Measurements from ENCODE around the gene CAPN7. TPM values are rescaled to one million over a fixed set of nuclear protein-coding genes. Genes with fewer than 3 reads are reported as not detected.

The CAPN7 gene
- total RNA-seq, 1 donor from 2014 or later, result 49.5 TPM

DNA sequence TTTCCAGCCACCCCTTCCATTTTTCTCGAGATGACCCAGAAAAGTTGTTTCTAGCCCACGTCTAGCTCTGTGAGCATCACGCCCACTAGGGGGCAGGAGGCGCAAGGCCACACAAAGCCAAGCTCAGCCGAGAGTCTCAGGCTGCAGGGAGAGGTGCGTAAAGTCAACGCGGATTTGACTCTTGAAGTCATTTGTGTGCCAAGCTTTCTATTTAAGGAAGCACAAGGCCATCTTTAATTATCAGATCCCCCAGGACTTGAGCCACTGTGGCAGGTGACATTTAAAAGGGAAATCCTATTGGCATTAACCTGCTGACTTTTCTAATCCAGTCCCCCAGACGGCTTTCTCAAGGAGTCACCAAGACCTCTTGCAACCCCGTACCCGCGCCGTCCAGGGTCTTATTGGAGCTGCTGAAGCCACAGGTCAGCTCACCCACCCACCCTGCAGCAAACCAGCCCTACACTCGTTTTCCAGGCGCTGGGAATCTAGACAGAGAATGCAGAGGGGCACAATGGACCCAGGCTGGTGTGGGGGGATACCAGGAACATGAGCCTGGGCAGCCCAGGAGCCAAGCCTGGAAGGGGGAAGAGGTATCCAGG, 62.1 kb downstream of the CAPN7 start:
- no peak overlapping the region for H3K4me3 Mint-ChIP-seq (ENCODE audit: unreplicated experiment)
- peaks cover 15% of the 10 kb centered on the region for H3K4me1 Mint-ChIP-seq (ENCODE audit: unreplicated experiment)
- no peaks in the 10 kb centered on the region for H3K9me3 Mint-ChIP-seq (ENCODE audit: unreplicated experiment)
- H3K36me3 Mint-ChIP-seq (ENCODE audit: unreplicated experiment), result no peaks in the 10 kb centered on the region
- DNase-seq (ENCODE audit: extremely low spot score, unreplicated experiment), result peak; percentile 91
- TF ChIP-seq, protein P1, sequence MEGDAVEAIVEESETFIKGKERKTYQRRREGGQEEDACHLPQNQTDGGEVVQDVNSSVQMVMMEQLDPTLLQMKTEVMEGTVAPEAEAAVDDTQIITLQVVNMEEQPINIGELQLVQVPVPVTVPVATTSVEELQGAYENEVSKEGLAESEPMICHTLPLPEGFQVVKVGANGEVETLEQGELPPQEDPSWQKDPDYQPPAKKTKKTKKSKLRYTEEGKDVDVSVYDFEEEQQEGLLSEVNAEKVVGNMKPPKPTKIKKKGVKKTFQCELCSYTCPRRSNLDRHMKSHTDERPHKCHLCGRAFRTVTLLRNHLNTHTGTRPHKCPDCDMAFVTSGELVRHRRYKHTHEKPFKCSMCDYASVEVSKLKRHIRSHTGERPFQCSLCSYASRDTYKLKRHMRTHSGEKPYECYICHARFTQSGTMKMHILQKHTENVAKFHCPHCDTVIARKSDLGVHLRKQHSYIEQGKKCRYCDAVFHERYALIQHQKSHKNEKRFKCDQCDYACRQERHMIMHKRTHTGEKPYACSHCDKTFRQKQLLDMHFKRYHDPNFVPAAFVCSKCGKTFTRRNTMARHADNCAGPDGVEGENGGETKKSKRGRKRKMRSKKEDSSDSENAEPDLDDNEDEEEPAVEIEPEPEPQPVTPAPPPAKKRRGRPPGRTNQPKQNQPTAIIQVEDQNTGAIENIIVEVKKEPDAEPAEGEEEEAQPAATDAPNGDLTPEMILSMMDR (IDR thresholded peaks at IDR 0.05), result peak; percentile 97
- no peaks in the 10 kb centered on the region for H3K27me3 Mint-ChIP-seq (ENCODE audit: unreplicated experiment)
- H3K27ac Mint-ChIP-seq (ENCODE audit: unreplicated experiment), result peak overlapping the region; percentile 87

DNA sequence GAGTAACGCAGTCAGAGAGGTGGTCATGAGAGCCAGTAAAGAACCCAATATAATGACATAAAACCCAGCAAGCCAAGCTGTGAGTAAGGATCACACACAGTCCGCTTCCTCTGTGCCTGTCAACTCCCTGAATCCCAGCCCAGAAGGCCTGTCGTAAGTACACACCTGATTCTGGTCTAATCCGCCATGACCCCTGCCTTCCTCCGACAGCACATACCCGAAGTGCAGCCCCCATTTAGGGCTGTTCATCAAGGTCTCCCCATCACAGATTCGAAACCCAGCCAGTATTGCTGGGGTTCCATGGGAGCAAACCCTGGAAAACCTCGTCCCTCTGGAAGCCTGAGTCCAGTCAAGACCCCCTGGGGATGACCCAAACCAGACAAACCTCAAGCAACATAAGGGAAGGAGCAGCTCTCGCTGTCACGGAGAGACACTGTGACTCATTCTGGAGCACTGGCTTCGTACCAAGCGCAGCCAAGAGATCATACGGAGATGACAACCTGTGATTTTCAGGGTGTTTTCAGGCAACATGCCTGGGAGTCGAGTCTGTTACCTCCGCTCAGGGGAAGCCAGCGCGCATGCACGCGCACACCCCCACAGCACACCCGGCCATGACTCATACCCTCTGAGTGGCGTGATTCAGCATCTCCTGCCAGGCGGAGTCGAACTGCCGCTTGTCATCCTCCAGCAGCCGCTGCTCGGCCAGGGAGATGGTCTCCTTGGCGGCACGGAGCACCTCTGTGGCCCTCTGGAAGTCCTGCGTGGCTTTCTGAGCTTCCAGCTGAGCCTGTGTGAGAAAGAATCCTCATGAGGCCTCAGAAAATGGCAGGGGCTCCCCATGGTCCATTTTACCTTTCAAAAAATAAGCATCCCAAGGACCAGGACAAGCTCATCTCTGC, 63.3 kb downstream of the CAPN7 start:
- no peaks in the 10 kb centered on the region for H3K27me3 Mint-ChIP-seq (ENCODE audit: unreplicated experiment)
- TF ChIP-seq, protein P1 (IDR thresholded peaks at IDR 0.05), result no peak
- H3K36me3 Mint-ChIP-seq (ENCODE audit: unreplicated experiment), result no peaks in the 10 kb centered on the region
- H3K4me3 Mint-ChIP-seq (ENCODE audit: unreplicated experiment), result peak overlapping the region; percentile 47
- peak overlapping the region; percentile 87 for H3K27ac Mint-ChIP-seq (ENCODE audit: unreplicated experiment)
- H3K9me3 Mint-ChIP-seq (ENCODE audit: unreplicated experiment), result no peaks in the 10 kb centered on the region
- peaks cover 15% of the 10 kb centered on the region for H3K4me1 Mint-ChIP-seq (ENCODE audit: unreplicated experiment)
- peak; percentile 93 for DNase-seq (ENCODE audit: extremely low spot score, unreplicated experiment)

DNA sequence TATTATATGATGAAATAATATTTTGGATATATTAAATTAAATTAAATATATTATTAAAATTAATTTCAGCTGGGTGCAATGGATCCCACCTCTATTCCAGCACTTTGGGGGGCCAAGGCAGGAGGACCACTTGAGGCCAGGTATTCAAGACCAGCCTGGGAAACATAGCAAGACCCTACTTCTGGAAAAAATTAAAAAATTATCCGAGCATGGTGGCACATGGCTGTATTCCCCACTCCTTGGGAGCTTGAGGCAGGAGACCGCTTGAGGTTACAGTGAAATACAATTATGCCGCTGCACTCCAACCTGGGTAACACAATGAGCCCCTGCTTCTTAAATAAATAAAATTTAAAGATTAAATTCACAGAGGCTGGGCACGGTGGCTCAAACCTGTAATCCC, 65.0 kb downstream of the CAPN7 start:
- H3K9me3 Mint-ChIP-seq (ENCODE audit: unreplicated experiment), result no peaks in the 10 kb centered on the region
- H3K4me1 Mint-ChIP-seq (ENCODE audit: unreplicated experiment), result peaks cover 15% of the 10 kb centered on the region
- no peak overlapping the region for H3K27ac Mint-ChIP-seq (ENCODE audit: unreplicated experiment)
- H3K27me3 Mint-ChIP-seq (ENCODE audit: unreplicated experiment), result no peaks in the 10 kb centered on the region
- no peak overlapping the region for H3K4me3 Mint-ChIP-seq (ENCODE audit: unreplicated experiment)
- TF ChIP-seq, protein P1 (IDR thresholded peaks at IDR 0.05), result no peak
- H3K36me3 Mint-ChIP-seq (ENCODE audit: unreplicated experiment), result no peaks in the 10 kb centered on the region
- DNase-seq (ENCODE audit: extremely low spot score, unreplicated experiment), result peak; percentile 10

DNA sequence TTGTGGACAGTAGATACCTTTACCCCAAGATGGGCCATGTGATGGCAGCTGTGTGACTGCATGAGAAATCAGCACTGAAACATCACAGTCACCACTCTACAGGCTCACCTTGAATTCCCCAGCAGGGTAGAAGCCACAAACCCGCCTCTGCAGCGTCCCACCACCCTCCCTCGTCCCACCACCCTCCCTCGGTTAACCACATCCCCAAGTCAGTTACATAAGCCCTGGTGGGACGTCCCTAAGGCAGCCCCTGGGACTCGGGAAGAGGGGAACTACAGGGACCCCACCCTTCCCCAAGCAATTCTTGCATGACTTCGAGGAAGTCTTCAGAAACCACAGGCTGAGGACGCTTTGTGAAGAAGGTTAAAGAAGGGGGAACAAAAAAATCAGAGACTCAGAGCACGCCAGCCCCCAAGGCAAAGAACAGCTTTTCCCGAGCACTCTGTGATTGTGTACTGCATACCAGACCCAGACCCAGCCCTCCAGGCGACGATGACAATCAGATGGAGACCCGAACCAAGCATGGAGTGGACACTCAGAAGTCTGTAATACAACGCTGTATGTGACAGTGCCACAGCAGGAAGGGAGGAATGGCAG, 65.8 kb downstream of the CAPN7 start:
- Mint-ChIP-seq H3K4me3 (ENCODE audit: unreplicated experiment) (no peak overlapping the region), H3K27ac (ENCODE audit: unreplicated experiment) (no peak overlapping the region), H3K36me3 (ENCODE audit: unreplicated experiment) (no peaks in the 10 kb centered on the region), H3K4me1 (ENCODE audit: unreplicated experiment) (peaks cover 15% of the 10 kb centered on the region), H3K9me3 (ENCODE audit: unreplicated experiment) (no peaks in the 10 kb centered on the region), H3K27me3 (ENCODE audit: unreplicated experiment) (no peaks in the 10 kb centered on the region)
- DNase-seq (ENCODE audit: extremely low spot score, unreplicated experiment), result peak; percentile 54
- TF ChIP-seq, protein P1 (IDR thresholded peaks at IDR 0.05), result no peak
